AG08395 (cell line): Measurements from ENCODE around the gene ARHGEF40.

Experiments
- DNase-seq: peaks from one replicate; pipeline ENCODE4 v3.0.0; 2012; ENCODE audit warnings: mixed read lengths, low spot score

Gene ARHGEF40

DNA sequence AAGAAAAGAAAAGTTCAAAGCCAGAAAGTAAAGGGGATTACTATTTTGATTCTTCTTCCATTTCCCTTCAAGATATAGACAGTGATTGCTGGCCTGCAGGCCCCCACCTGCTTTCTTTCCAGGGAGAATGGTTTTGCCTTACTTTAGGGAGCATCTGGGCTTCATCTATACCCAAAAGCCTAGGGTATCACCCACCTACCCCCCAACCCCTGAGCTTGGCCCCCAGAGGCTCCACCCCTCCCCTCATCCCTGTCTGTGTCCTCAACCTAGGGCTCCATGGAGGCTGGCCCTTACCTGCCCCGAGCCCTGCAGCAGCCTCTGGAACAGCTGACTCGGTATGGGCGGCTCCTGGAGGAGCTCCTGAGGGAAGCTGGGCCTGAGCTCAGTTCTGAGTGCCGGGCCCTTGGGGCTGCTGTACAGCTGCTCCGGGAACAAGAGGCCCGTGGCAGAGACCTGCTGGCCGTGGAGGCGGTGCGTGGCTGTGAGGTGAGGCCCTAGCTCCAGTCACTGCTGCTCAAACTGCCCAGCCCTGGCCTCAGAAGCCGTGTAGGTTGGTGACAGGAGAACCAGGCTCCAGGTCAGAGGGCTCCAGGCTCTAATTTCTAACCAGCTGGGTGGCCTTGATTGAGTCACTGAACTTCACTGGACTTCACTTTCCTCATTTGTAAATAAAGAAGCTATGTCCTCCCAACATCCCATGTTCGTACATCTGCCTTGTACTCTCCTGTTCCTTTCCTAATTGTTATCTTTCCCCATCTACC lies 13.6 kb downstream of the ARHGEF40 start:
- no peak for DNase-seq

DNA sequence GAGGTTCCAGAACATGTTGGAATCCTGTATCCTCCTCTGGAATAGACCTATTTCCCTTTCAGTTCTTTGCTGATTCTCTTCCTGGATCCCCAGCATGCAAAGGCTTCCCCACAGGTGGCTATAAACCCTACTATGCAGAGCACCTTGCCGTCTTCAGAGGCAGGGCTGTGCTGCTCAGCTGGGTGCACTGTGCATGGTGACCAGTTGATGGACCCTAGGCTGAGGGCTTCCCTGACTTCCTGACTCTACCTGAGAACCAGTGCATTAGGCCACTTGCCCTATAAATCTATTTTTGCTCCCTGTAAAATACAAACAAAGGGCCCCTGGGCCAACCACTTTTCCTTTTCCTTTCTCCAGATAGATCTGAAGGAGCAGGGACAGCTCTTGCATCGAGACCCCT lies 14.3 kb downstream of the ARHGEF40 start:
- no peak for DNase-seq

DNA sequence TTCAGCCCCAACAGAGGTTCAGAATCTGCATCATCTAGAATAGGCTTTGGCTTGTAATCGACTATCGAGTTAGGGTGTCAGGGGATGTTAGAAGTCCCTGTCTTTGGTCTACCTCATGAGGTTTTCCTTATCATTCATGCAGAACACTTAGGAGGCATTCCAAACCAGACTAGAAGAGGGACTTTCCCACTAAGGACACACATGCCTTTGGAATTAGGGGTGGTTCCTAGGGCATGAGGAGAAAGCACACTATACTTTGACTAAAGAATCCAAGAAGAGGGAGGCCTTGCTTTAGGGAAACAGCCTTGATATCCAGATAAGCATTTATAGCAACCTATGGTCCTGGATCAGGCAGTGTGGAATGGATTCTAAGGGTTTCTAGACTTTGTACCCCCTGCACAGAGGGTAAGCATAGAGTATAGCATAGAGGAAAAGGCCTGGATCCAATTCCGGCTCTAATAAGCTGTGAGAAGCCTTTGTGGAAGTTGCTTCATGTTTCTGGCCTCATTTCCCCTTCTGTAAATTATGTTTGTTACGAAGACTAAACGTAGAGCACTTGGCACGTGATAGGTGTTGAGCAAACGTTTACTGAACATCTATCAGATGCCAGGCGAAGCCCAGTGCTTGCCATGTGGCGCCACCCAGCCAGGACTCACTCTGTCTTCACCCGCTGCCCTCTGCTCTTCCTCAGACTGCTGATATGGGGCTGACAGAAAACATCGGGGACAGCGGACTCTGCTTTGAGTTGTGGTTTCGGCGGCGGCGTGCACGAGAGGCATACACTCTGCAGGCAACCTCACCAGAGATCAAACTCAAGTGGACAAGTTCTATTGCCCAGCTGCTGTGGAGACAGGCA lies 15.1 kb downstream of the ARHGEF40 start:
- DNase-seq = peak; percentile 58

DNA sequence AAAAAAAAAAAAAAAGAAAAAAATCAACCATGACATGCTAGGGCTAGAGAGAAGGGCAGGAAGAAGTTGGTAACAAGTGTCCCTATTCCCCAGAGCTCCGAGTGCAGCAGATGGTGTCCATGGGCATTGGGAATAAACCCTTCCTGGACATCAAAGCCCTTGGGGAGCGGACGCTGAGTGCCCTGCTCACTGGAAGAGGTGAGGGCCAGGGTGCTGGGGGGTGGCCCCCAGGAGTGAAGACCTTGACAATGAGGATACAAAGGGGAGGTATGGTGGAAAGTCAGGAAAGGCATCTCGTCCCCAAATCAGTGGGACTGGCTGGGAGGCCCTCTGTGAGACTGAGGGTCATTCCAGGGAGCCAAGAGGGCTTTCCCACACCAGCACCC lies 16.8 kb downstream of the ARHGEF40 start:
- no peak for DNase-seq

DNA sequence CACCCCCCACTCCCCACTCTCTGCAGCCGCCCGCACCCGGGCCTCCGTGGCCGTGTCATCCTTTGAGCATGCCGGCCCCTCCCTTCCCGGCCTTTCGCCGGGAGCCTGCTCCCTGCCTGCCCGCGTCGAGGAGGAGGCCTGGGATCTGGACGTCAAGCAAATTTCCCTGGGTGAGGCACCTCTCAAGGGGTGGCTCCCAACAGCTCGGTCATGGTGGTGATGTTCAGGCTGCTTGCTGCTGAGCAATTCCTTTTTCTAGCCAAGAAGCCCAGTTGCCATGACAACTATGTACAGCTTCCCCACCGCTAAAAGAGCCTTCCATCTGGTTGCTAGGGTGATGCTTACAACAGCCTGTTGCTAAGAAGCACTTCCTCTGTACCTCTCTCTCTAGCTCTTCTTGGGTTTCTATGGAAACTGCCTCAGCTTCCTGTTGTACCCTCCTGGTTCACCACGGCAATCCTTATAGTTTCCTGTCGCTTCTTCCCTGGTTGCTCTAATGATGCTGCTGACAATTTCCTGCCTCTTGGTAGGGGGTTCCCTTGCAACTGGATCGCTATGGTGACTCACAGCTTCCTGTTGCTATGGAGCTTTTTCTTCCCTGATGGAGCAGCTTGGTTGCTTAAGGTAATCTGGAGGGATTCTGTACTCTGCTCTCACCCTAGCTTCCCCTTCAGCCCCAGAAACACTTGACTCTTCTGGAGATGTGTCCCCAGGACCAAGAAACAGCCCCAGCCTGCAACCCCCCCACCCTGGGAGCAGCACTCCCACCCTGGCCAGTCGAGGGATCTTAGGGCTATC lies 17.4 kb downstream of the ARHGEF40 start:
- peak; percentile 87 for DNase-seq

DNA sequence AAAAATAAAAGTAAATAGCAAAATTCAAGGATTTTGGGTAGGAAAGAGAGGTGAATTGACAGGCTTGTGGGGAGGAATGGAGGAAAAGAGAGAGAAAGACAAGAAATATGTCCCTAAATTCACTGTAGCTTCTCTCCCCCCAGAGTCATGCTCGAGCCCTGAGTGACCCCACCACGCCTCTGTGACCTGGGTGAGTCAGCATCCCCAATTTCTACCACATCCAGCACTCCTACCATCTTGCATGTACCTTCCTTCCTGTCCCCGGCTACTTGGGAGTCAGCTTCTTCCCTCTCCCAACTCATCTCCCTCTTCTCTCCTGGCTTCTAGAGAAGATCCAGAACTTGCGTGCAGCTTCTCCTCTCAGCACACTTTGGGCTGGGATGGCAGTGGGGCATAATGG lies 18.6 kb downstream of the ARHGEF40 start:
- DNase-seq = no peak

DNA sequence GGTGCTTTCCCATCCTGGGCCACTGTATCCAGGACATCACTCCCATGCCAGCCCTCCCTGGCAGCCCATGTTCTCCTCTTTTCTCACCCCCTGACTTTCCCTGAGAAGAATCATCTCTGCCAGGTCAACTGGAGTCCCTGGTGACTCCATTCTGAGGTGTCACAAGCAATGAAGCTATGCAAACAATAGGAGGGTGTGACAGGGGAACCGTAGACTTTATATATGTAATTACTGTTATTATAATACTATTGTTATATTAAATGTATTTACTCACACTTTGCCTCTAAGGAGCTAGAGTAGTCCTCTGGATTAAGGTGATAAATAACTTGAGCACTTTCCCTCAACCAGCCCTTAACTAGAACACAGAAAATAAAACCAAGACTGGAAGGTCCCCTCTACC lies 19.2 kb downstream of the ARHGEF40 start:
- DNase-seq = no peak

DNA sequence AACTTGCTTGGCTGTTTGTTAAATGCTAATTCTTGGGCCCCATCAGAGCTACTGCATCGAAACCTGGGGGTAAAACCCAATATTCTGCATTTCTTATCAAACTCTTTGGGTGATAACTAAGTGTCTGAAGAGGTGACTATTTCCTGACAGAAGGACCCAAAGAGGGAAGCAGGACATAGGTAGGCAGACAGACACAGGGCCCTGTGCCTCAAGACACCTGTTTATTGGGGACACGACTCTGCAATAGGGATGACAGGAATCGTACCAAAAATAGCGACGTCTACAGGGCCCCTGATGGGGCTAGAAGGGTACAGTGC lies 19.7 kb downstream of the ARHGEF40 start:
- no peak for DNase-seq

DNA sequence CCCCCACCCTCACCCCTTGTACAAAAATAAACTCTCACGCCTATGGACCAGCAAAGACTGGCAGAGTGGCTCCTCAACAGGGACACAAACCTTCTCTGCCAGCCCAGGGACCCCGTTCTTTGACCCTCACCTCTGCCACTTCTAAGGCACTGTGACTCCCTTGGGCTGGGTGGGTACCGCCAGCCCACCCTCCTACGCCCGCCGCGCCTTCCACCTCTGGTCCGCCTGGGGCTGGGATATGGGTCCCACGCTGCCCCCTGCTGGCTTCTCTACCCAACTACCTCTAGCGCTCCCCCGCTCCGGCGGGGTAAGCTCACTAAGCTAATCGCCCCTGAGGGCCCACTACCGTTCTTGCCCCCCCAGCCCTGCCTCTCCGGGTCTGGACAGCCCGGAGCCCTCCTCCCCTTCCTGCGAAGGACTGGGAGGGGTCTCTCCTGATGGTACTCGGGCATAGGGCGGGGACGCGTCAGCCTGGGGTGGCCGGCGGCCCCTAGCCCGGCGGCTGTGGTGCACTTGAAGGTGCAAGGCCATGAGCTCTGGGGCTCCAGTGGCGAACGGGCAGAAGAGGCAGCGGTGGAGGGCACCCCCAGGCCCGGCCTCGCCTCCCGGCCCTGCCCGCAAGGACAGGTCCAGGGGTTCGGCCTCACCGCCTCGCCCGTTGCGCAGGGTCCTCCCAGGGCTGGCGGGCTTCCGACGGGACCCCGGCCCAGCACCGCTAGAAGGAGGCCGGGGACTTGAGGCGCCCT lies 20.3 kb downstream of the ARHGEF40 start:
- DNase-seq = no peak

DNA sequence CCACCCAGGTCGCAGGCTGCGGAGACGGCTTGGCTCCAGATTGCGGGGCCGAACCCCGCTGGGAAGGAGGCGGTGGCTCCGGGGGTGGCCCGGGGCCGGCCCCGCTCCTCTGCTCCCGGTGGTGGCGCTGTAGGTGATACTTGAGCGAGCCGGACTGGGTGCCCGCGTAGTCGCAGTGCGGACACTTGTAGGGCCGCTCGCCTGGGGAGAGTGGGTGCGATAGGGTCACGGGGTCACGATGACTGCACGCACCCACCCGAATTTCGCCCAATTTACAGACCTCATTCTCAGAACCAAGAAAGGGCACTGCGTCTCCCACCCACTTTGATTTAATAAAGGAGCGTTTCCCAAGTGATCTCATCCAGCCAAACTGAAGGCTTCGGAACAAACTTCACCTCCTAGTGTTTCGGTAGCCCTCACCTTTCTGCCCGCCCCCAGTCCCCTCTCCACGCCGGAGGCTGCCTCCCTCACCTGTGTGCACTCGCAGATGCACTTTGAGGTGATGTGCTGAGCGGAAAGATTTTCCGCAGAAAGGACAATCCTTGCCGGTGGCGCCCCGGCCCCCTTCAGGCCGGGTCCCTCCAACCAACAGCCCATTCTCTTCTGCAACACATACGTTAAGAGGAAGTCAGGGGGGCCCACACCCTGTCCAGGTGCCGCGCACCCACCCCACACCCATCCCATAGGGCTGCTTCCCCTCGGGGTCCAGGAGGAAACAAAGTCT lies 21.0 kb downstream of the ARHGEF40 start:
- no peak for DNase-seq

DNA sequence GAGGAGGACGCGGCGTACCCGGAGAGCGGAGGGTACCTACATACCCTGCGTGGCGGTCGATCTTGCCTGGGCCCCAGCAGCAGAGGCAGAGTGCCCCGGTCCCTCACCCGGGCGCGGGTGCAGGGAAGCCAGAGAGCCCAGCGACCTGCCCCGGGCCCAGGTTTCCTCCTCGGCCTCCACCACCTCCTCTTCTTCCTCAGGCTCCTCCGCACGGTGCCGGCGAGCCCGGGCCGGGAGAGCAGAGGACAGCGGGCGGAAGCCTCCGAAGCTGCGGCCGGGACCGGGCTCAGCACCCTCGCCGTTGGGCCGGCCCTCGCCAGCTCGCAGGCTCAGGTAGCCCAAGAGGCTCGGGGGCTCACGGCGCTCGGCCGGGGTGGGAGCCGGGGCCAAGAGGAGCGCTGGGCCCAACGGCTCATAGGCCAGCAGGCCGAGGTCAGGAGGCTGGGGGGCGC lies 21.7 kb downstream of the ARHGEF40 start:
- DNase-seq = no peak

DNA sequence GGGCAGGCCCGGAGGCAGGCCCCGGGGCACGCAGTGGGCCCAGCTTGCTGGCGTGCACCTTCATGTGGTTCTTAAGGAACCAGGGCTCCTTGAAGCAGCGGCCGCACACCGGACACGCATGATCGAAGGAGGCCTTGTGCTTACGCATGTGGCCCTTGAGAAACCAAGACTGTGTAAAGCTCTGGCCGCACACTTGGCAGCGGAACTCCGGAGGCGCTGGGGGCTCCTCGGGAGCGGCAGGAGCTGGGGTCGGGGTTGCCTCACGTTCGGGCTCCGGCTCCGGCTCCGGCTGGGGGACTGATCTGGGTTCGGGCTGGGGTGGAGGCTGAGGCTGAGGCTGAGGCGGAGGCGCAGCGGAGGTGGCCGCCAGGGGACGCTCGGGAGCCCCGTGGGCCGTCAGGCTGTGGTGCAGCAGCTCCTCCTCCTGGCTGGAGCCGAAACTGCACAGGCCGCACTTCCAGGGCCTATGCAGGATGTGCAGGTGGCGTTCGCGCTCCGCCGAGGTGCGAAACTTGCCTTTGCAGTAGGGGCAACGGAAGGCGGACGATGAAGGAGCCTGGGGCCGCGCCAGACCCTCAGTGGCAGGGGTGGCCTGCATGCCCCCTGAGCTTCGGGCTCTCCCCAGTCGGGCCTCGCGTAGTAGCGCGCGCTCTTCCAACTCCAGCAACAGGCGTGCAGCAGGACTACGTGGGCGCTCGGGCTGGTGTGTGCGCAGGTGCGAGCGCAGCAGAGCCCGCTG lies 22.3 kb downstream of the ARHGEF40 start:
- DNase-seq = peak; percentile 85

DNA sequence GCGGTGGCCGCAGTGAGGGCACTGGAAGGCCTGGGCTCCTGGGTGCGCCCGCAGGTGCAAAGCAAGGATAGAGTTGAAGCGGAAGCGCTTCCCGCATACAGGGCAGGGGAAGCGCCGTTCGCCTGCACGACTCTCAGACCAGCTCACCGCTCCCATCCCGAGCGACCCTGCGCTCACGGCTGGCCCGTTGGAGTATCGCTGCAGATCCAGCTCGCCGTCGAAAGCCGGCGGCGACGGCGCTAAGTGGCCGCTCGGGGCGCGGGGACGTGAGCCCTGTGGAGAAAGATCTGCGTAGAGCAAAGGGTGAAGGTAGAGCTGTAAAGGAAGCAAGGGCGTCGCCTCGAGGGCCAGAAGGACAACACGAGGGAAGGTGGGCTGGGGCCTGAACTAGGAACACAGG lies 22.9 kb downstream of the ARHGEF40 start:
- no peak for DNase-seq

DNA sequence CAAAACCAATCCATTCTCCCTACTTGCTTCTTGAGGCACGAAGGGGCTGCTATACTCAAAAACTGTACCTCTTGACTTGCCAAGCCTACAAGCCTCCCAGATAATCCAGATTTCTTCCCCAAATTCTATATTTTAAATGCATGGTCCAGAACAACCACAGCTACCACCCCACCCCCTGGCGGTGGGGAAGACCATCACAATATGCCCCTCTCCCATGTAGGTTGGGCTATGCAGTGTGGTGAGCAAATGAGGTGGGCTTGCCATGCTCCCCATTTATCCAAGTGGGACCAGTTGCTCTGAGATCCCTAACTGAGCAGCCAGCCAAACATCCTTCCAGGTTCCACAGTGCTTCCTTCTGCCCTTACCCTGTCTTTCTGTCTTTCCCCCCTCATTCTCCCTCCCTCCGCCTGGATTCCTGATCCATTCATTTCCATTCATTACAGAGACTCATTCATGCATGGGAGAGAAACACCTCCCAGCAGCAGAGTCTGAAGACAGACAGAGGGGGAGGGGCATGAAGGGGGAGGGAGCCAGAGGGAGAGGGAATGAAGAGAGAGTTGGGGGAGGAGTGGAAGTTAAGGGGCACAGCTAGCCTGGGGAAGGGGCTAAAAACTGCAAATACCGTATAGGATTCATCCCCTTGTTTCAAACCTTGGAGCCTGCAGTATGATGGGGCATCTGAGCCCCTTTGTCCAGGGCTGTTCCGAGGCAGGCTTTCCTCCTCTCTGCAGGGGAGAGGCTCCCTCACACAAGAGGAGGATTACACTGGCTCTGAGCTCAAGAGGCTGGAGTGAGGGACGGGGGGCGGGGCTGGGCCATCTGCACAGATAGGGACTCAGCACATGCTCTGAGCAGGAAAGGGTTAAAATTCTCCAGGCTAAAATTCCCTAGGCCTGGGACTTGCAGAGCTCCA lies 23.9 kb downstream of the ARHGEF40 start:
- DNase-seq = no peak

DNA sequence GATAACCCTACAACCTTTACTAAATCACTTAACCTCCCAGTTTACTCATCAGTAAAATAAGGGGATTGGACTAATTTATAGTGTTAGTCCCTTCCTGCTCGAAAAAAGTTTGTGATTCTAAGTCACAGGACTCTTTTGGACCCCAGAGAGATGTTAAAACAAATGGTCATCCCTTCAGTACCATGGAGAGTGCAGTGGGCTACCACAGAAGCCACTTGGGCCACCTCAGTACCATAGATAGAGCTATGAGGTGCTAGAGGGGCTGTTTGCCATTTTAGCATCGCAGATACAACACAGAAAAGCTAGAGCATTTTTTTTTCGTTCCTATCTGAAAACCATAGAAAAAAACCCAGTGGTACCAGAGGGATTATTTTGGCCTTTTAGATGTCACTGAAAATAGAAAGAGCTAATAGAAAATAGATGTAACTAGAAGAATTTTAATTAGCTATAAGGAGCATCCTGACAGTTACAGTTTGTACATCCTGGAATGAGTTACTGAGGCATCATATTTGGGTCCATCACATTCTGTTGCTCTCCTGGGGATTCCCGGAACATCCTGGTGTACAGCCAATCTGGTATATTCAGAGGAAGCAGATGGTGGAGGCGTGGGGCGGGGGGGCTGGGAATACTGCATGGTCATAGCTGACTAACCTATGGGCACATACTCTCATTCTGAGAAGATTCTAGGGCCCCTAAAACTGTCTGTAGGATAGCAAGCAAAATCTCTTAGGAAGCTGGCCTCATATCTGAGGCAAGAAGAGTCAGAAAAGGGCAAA lies 25.5 kb downstream of the ARHGEF40 start:
- peak; percentile 34 for DNase-seq

DNA sequence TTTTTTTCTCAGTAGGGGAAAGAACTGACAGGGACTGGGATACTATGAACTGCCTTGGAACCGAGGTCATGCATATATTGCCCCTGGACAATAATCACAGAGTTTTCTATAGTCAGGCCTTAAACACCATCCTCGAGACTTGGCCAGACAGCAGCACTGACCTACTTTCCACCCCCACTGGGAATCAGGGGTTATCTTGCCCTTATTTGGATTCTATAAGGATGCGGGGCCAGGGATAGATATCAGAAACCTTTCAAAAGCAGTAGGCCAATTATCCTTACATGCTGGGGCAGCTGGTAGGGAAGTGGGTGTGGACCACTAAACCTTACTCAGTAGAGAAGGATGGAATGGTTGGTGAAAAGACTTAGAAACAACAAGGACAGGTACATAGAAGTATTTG lies 26.3 kb downstream of the ARHGEF40 start:
- no peak for DNase-seq

DNA sequence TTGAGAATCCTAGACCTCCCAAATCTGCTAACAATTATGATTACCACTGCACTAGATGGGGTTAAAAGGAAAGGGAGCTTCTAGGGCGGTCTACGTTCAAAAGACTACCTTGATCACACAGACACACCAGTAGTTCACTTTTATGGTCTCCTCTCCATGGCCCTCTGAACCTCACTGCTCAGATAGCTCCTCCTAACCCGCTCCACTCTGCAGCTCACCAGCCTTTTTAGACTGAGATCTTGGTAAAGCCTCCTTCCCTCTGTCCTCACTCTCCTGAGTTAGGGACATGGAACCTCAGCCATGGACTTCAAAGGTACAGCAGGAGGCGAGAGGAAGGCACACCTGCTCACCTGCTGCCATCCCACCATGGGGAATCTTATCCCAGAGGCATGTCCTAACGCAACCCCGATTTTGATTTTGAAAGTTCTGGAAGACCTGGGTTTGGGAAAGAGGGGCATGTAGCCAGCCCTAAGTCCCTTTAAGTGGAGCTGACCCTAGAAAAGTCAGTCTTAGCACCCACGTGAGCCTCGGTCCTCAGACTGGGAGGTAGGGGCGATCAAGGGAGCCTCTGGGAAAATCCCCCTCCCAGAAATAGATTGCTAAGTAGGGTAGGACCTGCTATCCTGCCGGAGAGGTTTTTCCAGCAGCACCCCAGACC lies 27.0 kb downstream of the ARHGEF40 start:
- no peak for DNase-seq

DNA sequence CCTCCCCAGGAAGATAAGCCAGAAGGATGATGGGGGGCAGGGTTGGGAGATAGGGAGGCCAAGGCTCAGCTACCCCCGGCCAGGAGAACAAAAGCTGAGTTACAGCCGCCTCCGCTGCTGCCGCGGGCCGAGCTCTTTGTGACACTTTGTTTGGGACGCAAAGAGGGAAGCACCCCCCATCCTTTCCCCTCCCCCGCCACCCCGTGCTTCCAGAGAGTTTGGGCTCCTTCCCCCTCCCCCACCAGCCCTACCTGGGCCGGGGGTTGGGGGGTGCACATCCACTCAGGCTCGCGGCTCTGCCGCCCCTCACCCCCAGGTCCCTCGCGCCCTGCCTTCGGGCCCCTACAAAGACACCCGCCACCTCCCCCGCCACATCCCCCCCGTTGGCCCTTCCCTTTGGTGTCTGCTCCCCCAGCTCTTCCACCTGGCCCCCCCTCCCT lies 27.6 kb downstream of the ARHGEF40 start:
- no peak for DNase-seq
